NCI-H2107 treated with DMSO at 0.1 percent for 48 hours (cell line): Measurements from ENCODE around the gene ZBTB46.
"Not testable (repeated sequence)": the region's sequence is repeated elsewhere in the genome, so short reads cannot be mapped to it uniquely, and the experiment has no call there.

Source experiments
- DNase-seq: peaks from one replicate; lab custom pipeline; 2025; ENCODE audit not compliant: unreplicated experiment; lab: John Stamatoyannopoulos, UW

The ZBTB46 gene

GRCh38 chr20:63830841-63831588 lies at the start of gene ZBTB46:
Gene ZBTB46 (minus strand): TSS chr20:63831264. CDS start chr20:63790757, 40,507 bp downstream.
- no peak for DNase-seq

DNA sequence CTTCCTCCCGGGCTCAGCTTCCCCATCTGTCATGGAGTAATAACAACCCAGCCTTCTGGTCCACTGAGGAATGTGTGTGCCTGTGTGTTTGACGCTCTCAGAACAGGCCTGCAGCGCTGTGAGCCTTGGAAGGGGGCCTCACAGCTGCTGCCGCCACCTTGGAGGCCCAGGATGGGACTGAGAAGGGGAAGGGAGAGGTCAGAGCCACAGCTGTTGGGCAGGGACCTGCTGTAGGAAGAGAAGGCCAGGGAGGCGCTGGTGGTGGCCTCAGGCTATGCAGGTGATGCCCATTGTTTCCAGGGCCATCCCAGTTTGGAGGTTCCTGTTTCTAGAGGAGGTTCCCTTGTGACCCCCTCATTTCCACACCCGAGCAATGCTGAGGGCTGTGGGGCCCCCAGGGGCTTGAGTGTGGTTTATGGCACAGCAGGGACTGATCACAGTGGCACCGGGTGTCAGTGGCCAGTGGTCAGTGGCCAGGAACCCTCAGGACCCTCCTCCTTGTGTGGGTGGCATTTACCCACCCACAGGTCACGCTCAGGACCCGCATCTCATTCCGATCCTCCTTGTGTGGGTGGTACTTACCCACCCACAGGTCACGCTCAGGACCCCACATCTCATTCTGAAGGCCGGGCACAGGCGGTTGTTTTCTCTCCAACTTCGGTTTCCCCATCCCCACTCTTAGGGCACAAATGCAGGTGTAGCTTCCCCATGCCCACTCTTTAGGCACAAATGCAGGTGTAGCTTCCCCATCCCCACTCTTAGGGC lies 48.0 kb upstream of the ZBTB46 start:
- DNase-seq: no peak

DNA sequence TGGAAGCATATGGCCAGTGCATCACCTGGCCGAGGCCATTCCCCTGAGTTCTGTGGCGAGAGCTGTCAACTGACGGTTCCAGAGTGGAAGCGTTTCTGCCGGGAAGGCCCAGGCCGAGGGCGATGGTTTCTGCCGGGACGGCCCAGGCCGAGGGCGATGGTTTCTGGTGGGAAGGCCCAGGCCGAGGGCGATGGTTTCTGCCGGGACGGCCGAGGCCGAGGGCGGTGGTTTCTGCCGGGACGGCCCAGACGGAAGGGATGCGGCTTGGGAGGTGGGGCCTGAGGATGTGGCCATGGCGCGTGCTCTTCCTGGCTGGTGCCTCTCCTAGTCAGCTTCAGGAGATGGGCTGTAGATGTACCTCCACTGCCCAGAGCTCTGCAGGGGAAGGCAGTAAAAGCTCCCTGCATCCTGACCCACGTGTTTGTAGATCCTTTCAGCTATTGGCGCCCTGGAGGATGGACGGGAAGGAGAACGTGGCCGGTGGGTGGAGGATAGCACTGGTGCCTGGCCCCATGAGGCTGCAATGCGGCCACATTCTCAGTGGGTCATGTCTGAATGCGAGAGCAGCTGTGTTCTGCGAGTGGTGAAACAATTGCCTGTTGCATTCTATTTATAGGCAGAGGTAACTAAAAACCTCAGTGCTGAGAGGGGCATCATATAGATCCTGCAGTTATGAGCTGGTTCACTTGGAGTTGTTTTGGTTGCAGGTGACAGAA lies 46.8 kb upstream of the ZBTB46 start:
- DNase-seq: peak; percentile 58

GRCh38 chr20:63876489-63877036 lies 45.5 kb upstream of the ZBTB46 start:
- no peak for DNase-seq

DNA sequence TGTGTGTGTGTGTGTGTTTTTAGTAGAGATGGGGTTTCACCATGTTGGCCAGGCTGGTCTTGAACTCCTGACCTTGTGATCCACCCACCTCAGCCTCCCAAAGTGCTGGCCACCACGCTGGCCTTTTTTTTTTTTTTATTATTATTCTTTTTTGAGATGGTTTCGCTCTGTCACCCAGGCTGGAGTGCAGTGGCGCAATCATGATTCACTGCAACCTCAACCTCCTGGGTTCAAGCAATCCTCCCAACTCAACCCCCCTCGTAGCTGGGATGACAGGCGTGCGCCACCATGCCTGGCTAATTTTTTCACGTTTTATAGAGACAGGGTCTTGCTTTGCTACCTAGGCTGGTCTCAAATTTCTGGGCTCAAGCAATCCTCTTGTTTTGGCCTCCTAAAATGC lies 43.2 kb upstream of the ZBTB46 start:
- DNase-seq: not testable (repeated sequence)

- DNase-seq: no peak
Measured at GRCh38 chr20:63873477-63873971, 42.5 kb upstream of the ZBTB46 start.

GRCh38 chr20:63868264-63868663 lies 37.2 kb upstream of the ZBTB46 start:
- no peak for DNase-seq

GRCh38 chr20:63867042-63867441 lies 36.0 kb upstream of the ZBTB46 start:
- not testable (repeated sequence) for DNase-seq

GRCh38 chr20:63864978-63865640 lies 34.0 kb upstream of the ZBTB46 start, which contains the start of gene TPD52L2:
Gene TPD52L2 (plus strand): TSS chr20:63865270. CDS start chr20:63865366, 96 bp downstream.
- DNase-seq: peak; percentile 98

GRCh38 chr20:63864545-63864977 lies 33.5 kb upstream of the ZBTB46 start:
- DNase-seq: no peak

- peak; percentile 44 for DNase-seq
Measured at GRCh38 chr20:63863798-63864544, 32.9 kb upstream of the ZBTB46 start.

DNA sequence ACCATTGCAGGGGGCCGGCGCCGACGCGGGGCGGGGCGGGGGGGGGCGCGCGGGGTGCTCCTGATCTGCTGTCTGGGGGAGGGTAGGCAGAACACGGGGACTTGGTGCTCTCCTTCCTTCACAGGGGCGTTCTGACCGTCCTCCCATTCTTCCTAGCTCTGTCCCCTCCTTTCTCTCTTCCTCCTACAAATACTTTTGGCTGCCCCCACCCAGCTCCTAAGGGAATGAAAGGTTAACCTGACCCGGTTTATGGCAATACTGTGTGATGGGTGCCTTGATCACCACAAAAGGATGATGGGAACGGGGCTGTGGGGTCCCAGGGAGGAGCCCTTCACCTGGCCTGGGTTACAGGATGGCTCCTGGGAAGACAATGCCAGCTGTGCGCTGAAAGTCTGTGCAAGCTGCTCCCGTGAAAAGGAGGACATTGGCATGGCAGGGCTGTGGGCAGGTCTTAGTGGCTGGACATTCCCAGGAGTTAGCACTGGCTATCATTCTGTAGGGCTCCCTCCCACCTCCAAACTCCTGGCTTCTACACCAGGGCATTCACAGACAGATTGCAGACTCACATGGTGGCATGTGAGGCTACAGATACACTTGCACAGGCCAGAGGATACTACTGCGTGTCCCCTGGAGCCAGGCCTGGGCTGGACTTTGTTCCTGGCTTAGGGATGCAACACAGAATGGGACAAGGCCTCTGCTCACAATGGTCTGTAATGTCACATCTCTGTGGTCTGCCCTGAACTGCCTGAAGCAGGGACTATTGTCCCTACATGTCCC lies 32.1 kb upstream of the ZBTB46 start:
- DNase-seq: no peak

- DNase-seq: no peak
Measured at GRCh38 chr20:63861981-63862901, 31.2 kb upstream of the ZBTB46 start.

GRCh38 chr20:63861365-63861934 lies 30.4 kb upstream of the ZBTB46 start, which contains the start of gene ABHD16B:
Gene ABHD16B (plus strand): TSS chr20:63861498. CDS start chr20:63861541, 43 bp downstream.
- no peak for DNase-seq

DNA sequence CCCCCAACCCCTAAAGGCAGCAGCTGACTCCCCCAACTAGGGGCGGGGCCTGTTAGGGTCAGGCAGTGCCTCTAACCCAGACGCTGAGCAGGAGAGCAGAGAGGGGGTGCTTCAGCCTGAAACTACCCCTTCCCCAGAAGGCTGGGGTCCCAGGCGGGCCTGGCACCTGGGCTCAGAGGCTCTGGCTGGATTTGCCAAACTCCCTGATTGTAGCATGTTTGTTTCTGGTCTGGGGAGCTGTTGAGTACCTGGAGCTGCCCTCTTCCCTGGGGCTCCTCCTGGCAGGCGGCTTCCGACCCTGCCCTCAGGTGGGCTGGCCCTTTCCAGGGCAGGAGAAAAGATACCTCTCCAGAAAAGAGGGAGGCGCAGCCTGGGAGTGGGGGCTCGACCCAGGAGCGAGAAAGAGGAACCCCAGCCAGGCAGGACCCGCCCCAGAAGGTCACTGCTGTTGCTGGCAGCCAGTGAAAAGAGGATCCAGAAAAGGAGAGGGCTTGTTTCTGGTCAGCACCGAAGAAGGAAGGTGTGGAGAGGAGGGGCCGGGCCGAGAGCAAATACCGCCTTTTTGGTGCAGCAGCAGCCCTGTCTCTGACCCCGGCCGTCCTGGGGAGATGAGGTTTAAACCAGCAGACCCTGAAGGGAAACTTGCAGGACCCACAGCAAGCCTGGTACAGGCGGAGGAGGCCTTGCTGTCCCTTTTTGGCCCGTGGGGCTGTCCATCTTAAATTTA lies 29.4 kb upstream of the ZBTB46 start:
- no peak for DNase-seq

DNA sequence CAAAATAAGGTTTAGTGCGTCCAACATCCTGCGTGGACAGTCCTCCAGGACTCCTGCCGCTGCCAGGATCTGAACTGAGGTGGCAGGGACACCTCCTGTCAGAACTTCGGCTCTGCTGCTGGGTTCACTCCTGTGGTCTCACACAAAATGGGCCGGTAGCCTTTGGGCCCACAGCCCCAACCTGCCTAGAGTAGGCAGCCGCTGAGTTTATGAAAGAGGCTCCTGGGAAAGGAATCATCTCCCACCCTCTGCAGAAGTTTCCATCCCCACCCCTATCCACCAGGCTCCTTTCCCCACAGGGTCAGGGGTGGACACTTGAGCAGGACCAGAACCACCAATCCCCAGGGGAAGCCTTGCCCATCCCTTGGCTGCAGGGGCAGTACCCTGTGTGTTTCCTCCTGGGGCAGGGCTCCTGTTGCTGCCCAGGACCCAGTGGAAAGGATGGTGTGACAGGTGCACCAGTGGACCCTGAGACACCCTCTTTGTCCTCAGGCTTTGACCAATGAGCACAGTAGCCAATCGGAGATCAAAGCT lies 28.2 kb upstream of the ZBTB46 start:
- no peak for DNase-seq
